Erythroblast (primary cell): ENCODE measurements around the gene CSMD2.

Experiments
- GATA1 ChIP-seq: IDR thresholded peaks from 2 replicates; pipeline ENCODE4 v1.6.1; 2011; ENCODE audit warnings: low read depth, mild to moderate bottlenecking, control low read depth, low read length, moderate library complexity
- POLR2A ChIP-seq: IDR thresholded peaks from 2 replicates; pipeline ENCODE4 v1.6.1; 2011; ENCODE audit warnings: mild to moderate bottlenecking, low read length

GRCh38 chr1:33668695-33669094 lies 496.3 kb downstream of the CSMD2 start:
- TF ChIP-seq POLR2A (no peak), GATA1 (no peak)
